Panc1 (cell line): ENCODE results near the gene CD244.
"Not testable (repeated sequence)": the region's sequence is repeated elsewhere in the genome, so short reads cannot be mapped to it uniquely, and the experiment has no call there.

Source experiments
- CTCF ChIP-seq: fragments of 450-650 bp; IDR thresholded peaks from 2 replicates; pipeline ENCODE4 v1.5.1; 2017; ENCODE audit warnings: mild to moderate bottlenecking
- POLR2AphosphoS5 ChIP-seq: IDR thresholded peaks from 2 replicates; pipeline ENCODE4 v1.6.1; 2012; ENCODE audit warnings: mild to moderate bottlenecking, low read depth, low read length, moderate library complexity
- REST ChIP-seq, 2 experiments: IDR thresholded peaks; 2 replicates each; pipeline ENCODE4 v1.6.1; 2011 to 2012; ENCODE audit warnings: low read depth in 2 of 2, control low read depth in 1 of 2, low read length in 1 of 2, mild to moderate bottlenecking in 1 of 2, moderate library complexity in 1 of 2; ENCODE audit not compliant: insufficient read depth in 1 of 2
- SIN3A ChIP-seq: IDR thresholded peaks from 2 replicates; pipeline ENCODE4 v1.6.1; 2012; ENCODE audit warnings: low read depth, mild to moderate bottlenecking, low read length, moderate library complexity, borderline replicate concordance; ENCODE audit not compliant: insufficient read depth
- TCF7L2 ChIP-seq: IDR thresholded peaks from 2 replicates; pipeline ENCODE4 v1.6.1; 2011; ENCODE audit warnings: mild to moderate bottlenecking, low read depth, low read length, inconsistent platforms

- TF ChIP-seq POLR2AphosphoS5; CTCF; REST (IDR thresholded peaks at IDR 0.05; ENCODE audit: insufficient read depth in 1 of 2, low read depth in 2 of 2, low read length in 1 of 2); SIN3A; TCF7L2: not testable (repeated sequence)
Measured at GRCh38 chr1:160867651-160868050, 5.0 kb upstream of the CD244 start.
